ENCODE data around the gene TAX1BP3.

The TAX1BP3 gene

GRCh38 chr17:3688027-3688553, 19.7 kb upstream of the TAX1BP3 start:
- no peak for DNase-seq

- no peak for DNase-seq
Observed at GRCh38 chr17:3685174-3685573, 16.8 kb upstream of the TAX1BP3 start.

GRCh38 chr17:3683054-3683511, 14.7 kb upstream of the TAX1BP3 start:
- no peak for DNase-seq

- no peak for DNase-seq
Observed at GRCh38 chr17:3682033-3682432, 13.7 kb upstream of the TAX1BP3 start.

- no peak for DNase-seq
Observed at GRCh38 chr17:3681565-3681964, 13.2 kb upstream of the TAX1BP3 start.

- DNase-seq: no peak
Observed at GRCh38 chr17:3681057-3681456, 12.7 kb upstream of the TAX1BP3 start.

GRCh38 chr17:3679531-3680126, 11.3 kb upstream of the TAX1BP3 start:
- no peak for DNase-seq

GRCh38 chr17:3678821-3679530, 10.6 kb upstream of the TAX1BP3 start:
- no peak for DNase-seq

GRCh38 chr17:3678095-3678820, 9.9 kb upstream of the TAX1BP3 start:
- no peak for DNase-seq

- DNase-seq: no peak
Observed at GRCh38 chr17:3675886-3676285, 7.5 kb upstream of the TAX1BP3 start.

GRCh38 chr17:3672571-3672970, 4.2 kb upstream of the TAX1BP3 start:
- no peak for DNase-seq

GRCh38 chr17:3669548-3669947, 1.2 kb upstream of the TAX1BP3 start:
- DNase-seq: no peak

- no peak for DNase-seq
Observed at GRCh38 chr17:3669085-3669347, 638 bp upstream of the TAX1BP3 start.

GRCh38 chr17:3667366-3668278, 756 bp downstream of the TAX1BP3 start:
- DNase-seq: peak; percentile 95

- DNase-seq: no peak
Observed at GRCh38 chr17:3666516-3666915, 1.9 kb downstream of the TAX1BP3 start.

- no peak for DNase-seq
Observed at GRCh38 chr17:3665834-3666233, 2.5 kb downstream of the TAX1BP3 start.

- DNase-seq: no peak
Observed at GRCh38 chr17:3663102-3664011, 5.0 kb downstream of the TAX1BP3 start.

GRCh38 chr17:3660311-3660891, 8.0 kb downstream of the TAX1BP3 start:
- no peak for DNase-seq

- peak; percentile 72 for DNase-seq
Observed at GRCh38 chr17:3659541-3660111, 8.8 kb downstream of the TAX1BP3 start.

- no peak for DNase-seq
Observed at GRCh38 chr17:3658784-3659449, 9.5 kb downstream of the TAX1BP3 start.

Measured in fibroblast of skin of abdomen (primary cell).